A172 (cell line): ENCODE measurements around the gene SH3GL1. TPM values are rescaled to one million over a fixed set of nuclear protein-coding genes. Genes with fewer than 3 reads are reported as not detected.

Source experiments
- DNase-seq: peaks from one replicate; pipeline ENCODE4 v3.0.0-alpha.2; 2015; ENCODE audit warnings: low spot score
- total RNA-seq: library from RNA; depleted of rRNA; stranded (reverse); fragments of >200 nt; shearing (Covaris generic); gene quantifications from 2 replicates; pipeline ENCODE4 v1.2.3, GENCODE V29; 2014

Gene SH3GL1
- total RNA-seq, 1 experiment from 2014 or later, result 94.0 TPM

DNA sequence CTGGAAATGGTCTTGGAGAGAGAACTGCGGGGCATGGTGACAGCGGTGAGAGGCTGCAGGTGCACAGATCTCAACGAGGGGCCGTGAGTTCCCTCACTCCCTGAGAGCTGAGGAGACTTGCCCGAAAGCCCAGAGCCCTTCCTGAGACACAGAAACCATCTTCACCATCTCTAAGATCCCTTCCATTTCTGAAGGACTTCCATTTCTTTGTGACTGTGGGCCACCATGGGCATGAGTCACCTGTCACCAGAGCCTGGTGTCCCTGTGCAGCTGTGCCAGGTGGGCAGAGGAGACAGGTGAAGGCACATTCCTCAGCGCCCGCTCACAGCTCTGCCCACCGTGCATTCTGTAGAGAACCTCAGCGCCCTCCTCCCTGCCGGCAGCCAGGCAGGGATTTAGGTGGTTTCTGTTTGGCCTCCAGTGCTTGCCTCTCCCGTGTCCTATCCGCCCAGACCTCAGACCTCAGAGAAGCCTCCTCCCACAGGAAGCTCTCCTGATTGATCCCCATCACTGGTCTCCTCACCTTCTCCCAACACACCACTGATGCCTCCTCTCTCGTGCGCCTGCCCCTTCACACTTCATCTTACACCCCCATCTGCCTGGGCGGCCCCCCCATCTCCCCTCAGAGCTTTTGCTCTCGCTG lies 24.2 kb downstream of the SH3GL1 start:
- peak; percentile 46 for DNase-seq

DNA sequence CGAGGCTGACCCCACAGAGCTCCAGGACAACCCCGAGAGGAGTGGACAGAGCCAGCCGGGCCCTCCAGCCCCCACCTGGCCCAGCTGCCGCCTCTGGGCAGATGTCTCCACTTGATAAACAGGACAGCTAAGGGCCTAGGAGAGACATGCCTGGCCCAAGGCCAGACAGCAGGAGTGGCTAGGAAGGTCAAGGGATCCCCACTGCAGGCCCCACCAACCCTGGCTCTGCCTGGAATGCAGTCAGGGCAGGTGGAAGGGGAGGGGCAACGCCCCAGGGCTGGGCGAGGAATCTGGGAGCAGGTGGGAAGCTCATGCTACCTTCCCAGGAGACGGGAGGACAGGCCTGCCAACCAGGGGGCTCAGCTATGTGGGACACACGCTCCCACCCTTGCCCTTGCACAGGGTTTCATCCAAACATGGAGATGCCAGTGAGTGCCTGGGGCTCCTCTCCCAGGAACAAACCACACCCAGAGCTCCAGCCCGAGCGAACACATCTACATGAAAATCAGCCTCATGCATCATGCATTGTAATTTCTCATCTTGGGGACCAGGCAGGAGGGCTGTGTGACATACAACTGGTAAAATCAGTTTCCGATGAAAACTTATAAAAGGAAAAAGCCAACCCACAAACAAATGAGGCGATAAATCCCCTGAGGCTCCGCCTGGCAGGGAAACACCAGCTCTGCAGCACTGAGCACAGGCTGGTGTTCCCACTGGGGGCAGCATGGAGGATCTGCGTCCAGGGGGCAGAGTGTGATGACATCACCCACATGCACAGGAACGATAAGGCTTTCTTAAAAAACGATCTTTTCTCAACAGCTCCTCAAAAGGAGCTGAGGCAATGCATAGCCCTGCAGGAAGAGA lies 25.0 kb downstream of the SH3GL1 start:
- DNase-seq, result peak; percentile 89

GRCh38 chr19:4374498-4375163 lies 25.7 kb downstream of the SH3GL1 start:
- DNase-seq, result peak; percentile 90

DNA sequence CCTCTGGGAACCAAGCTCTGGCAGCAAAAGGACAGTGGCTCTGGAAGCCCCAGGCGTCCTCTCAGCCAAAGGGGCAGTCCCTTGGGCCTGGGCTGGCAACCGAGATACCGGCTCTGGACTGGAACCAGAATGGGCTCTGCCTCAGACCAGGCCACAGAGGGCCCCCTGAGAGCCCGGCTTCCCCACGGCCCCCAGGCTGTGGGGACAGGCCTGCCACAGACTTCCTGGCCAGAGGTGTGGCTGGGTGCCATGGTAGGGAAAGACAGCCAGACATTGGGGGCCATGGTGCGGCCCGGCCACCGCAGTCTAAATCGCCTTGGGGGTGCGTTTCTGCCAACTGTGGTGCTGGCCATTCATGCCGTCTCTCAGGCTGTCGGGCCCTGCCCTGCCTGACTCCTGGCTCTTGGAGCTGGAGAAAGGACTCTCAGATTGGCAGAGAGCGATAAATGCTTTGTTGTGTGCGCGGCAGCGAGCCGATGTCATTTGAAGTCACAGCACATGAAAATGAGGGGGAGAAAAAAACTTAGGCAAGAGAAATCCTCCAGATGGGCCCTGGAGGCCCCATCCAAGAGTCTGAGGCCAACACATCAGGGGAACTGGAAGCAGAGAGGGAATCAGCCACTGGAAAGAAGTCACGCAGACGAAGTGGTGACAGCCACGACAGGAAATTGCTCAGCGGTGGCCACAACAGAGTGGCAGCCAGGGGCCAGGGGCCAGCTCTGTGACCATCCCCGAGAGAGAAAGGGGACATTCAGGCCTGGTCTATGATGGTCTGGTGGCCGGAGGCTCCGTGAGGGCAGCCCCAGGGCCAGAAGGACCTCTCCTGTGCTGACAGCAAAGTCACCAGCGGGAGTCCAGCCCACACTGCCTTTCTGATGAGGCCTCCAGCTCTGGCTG lies 26.5 kb downstream of the SH3GL1 start:
- peak; percentile 47 for DNase-seq

DNA sequence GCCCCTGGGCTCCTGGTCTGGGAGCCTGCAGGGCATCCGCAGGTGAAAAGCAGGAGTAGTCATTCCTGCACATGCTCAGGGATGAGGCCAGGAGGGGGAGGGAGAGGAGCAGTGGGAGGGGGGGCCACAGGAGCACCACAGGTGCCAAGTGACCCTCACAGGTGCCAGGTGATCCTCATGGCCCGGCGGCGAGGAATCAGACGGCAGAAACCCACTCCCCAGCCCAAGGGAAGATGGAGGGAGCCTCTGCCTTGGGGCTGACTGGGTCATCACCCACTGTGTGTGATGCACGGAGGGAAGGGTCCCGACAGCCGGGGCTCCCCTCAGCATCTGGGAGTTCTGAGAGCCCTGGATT lies 27.4 kb downstream of the SH3GL1 start:
- DNase-seq, result no peak

DNA sequence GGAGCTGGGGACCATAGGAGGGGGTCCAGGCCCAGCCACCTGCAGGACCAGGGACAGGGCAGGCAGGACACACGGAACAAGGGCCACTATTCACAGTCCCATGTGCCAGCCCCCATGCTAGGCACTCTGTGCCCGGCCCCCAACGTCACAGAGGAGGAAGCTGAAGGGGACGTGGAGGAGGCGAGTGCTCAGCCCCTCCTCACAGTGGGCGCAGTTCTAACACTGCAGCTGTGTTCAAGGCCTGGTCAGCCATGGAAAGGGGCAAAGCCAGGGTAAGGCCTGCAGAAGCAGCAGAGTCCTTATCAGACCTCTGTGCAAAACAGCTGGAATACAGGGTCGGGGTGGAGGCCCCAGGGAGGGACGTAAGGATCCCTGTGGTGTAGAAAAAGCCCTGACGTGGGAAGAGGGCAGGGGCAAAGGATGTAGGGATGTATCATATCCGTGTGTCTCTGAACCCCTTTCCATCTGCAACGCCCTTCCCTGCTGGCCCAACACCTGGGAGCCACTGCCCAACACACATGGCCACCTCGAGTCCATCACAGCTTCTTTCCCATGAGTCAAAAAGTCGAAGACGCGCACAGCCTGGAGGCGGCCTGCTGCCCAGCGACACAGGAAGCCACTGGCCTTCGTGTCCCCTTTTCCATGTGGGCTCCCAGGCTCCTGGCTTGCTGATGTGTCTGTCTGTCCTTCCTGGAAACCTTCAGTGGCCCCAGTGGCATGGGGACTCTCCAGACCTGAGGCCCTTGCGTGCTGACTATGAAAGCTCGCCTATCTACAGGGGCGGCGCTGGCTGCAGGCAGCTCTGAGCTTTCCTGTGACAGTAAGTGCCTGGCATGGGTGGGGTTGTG lies 28.0 kb downstream of the SH3GL1 start:
- no peak for DNase-seq

DNA sequence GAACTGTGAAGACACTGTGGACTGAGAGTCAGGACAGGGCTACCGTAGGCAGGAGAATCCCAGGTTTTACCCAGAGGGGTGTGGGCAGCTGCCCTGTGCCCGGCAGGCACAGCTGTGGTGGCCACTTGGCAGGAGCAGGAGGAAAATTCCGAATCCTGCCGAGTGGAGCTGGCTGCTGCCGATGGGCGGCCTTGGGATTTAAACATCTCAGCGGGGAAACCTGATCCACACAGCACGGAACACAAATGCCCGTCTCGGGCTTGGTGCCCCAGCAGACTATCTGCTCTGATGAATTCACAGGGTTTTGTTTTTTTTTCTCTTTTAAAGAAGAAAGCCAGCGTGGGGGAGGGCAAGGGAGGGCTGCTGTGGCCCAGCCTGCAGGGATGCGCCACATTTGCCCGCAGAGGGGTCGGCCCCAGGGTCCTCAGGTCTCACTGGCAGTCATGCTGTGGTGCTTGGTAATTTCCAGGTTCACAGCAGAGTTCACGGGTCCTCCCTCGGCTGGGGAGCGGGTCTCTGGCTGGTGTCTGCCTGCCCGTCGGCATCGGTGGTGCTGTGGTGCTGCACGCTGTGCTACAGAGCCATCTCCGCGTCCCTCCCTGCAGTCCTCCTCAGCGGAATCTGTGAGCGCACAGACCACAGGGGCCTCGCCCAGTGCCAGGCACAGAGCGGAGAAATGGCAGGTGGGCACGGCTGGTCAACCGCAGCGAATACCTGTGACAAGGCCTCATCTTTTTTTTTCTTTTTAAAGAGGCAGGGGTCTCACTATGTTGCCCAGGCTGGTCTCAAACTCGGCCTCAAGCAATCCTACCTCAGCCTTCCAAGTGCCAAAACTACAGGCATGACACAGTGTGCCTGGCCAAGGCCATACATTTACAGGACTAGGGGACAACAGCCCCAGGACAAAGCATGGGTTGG lies 28.8 kb downstream of the SH3GL1 start:
- no peak for DNase-seq

DNA sequence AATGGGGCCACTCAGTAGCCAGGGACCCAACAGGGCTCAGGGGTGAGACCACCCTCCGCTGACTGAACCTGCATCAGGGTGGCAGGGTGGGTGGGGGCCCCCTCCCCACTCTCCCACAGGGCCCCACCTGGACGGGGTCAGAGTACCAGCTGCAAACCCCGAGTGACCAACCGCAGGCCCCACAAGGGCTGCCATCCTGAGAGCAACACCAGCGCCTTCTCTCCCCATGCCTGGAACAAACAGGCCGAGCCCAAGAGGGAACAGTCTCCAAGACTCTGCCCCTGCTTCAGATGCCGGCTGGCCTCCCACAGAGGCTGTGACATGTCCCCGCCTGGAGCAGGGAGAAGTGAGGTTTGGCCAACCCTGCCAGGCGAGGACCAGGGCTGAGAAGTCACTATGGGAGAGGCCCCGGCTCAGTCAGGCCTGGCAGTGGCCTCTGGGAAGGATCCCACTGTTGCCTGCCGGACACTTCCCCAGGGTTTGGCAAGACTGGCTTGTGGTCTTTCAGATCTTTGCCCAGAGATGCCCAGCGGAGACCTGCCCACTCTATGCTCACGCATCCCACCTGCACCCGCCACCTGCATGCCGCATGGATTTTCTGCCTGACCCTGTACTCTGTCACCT lies 29.8 kb downstream of the SH3GL1 start:
- no peak for DNase-seq

- no peak for DNase-seq
Measured at GRCh38 chr19:4369888-4370260, 30.5 kb downstream of the SH3GL1 start.

DNA sequence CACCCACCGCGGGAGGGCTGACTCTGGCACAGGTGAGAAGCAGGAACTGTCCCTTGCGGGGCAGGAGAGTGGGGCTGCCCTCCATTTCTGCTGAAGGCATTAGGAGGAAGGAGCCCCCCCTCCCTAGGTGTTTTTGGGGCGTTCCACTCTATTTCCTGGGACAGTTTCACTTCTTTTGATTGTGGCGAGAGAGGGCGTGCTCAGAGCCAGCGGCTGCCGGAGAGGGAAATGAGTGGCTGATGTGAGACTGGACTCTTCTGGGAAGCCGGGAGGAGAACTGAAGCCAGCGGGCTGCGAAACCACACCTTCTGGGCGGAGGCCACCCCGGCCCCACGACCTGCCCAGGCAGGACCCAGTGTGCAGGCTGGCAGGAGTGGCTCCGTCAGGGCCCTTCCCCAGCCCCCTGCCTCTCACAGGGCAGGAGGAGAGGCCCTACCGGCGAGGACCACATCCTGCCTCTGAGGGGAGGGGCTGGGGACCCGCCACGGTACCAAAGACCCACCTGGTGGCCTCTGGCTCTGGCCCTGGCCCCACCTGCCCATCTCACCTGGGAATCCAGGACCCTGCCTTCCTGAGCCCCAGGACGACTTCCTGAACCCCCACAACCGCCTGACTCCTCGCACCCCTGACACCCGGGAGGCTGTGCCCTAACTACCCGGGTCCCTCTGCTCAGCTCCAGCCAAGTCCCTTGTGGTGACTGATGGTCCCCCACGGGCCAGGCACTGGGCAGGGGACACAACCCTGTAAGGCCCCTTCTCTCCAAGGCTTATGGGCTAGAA lies 31.0 kb downstream of the SH3GL1 start:
- peak; percentile 84 for DNase-seq

DNA sequence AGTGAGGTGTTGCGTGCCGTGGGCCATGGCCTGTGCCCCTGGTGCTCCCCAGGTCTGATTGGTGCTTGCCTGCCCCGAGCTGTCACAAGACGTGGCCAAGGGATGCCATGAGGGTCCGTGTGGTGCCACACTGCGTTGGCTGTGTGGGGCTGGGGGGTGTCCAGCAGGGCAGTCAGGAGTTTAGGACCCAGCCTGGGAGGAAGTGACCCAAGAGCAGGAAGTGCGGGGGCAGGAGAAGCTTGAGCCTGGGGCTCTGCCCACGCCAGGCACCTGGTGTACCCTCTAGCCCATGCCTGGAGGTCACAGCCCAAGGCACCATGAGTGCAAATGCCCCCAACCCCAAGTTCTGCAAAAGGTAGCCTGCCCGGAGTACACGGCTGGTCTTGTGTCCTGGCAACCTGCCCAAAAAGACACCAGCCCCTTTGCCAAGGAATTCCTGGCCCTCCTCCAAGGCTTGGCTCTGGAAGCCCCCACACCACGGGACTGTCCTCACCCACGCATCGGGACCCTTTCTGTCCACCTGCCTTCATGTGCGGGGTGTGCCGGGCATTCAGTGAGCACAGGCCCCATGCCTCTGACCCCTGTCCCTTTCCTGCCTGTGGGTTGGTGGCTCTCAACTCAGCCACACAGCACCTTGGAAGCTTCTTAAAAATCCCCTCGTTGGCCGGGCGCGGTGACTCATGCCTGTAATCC lies 32.1 kb downstream of the SH3GL1 start:
- peak; percentile 56 for DNase-seq

- DNase-seq, result no peak
Measured at GRCh38 chr19:4367781-4368127, 32.6 kb downstream of the SH3GL1 start.

- no peak for DNase-seq
Measured at GRCh38 chr19:4367336-4367723, 33.0 kb downstream of the SH3GL1 start.

DNA sequence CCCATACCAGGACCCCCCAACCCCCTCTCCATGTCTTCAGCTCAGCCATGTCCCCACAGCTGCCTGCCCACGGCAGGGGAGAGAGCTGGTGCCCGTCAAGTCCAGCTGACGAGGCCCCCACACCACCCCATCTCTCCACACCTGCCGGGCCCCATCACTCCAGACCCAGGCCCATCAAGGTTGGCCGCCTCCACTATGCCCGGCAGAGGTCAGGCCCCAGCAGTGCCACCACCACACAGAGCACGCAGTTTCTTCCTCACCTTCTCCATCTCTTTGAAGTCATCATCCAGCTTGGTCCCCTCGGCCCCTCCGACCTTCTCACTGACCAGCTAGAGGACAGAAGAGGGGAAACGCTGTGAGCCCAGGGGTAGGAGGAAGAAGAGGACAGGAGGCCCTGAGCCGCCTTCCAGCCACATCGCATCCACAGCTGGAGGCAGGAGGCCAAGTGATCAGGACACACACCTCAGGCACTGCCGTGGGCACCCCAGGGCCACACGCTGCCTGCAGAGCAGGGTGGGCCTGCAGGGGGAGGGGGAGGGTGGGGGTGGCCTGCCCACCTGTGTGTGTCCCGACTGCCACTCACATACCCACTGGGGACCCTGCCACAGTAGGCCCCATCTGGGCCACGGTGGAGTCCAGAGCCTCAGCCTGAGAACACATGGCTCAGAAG lies 33.5 kb downstream of the SH3GL1 start:
- DNase-seq, result no peak

- no peak for DNase-seq
Measured at GRCh38 chr19:4365791-4366665, 34.3 kb downstream of the SH3GL1 start.

GRCh38 chr19:4365341-4365740 lies 35.0 kb downstream of the SH3GL1 start:
- DNase-seq, result no peak
